Endothelial cell of umbilical vein (primary cell): ENCODE data around the gene MLF1. TPM values are rescaled to one million over a fixed set of nuclear protein-coding genes. Genes with fewer than 3 reads are reported as not detected.

Experiments used
- BruUV-seq: library from RNA; stranded (reverse); fragments of 400-500 nt; replicated peaks from 2 replicates; lab custom pipeline; 2021; lab: Mats Ljungman, UMichigan
- CTCF ChIA-PET: fragments of 300-600, 350-600 bp; sonication (Branson Sonifier 250); formaldehyde crosslinking; loops from one replicate; lab custom pipeline; 2021; ENCODE audit warnings: antibody characterized with exemption, inconsistent platforms; lab: Charles Lee
- POLR2A ChIA-PET: fragments of 300-600, 350-600 bp; sonication (Branson Sonifier 250); formaldehyde crosslinking; loops from one replicate; lab custom pipeline; 2021; ENCODE audit warnings: antibody characterized with exemption, inconsistent platforms; lab: Charles Lee
- DNase-seq: peaks from one replicate; pipeline ENCODE4 v3.0.0-alpha.2; 2011; ENCODE audit warnings: low read depth, low spot score
- FAIRE-seq: peaks from 2 replicates; lab custom pipeline; 2011; peaks lifted over from hg19 to GRCh38; lab: Jason Lieb, UNC
- H2AFZ ChIP-seq: 2 replicates; pipeline ENCODE4 v1.6.0; 2012; ENCODE audit warnings: low read depth, low read length, control low read depth, inconsistent platforms
- H3K27ac ChIP-seq: 2 replicates; pipeline ENCODE4 v1.5.1; 2011; ENCODE audit warnings: low read depth, mild to moderate bottlenecking, control low read depth, low read length, moderate library complexity; ENCODE audit not compliant: insufficient read depth
- H3K27me3 ChIP-seq, 2 experiments: 2 replicates each; pipeline versions ENCODE4 v1.6.0 to v1.6.1; 2011; ENCODE audit warnings: low read length in 2 of 2, mixed read lengths in 1 of 2; ENCODE audit not compliant: control insufficient read depth in 2 of 2, insufficient read depth in 2 of 2
- H3K36me3 ChIP-seq, 2 experiments: 2 replicates in 1 of 2; 3 replicates in 1 of 2; pipeline ENCODE4 v1.5.1; 2011; ENCODE audit warnings: low read length in 2 of 2, mild to moderate bottlenecking in 1 of 2, moderate library complexity in 1 of 2; ENCODE audit not compliant: control insufficient read depth in 2 of 2, insufficient read depth in 2 of 2; ENCODE audit errors: extremely low read depth in 1 of 2
- H3K4me1 ChIP-seq: 3 replicates; pipeline ENCODE4 v1.5.1; 2011; ENCODE audit warnings: mild to moderate bottlenecking, low read length; ENCODE audit not compliant: control insufficient read depth, insufficient read depth; ENCODE audit errors: extremely low read depth
- H3K4me2 ChIP-seq: 2 replicates; pipeline ENCODE4 v1.6.1; 2011; ENCODE audit warnings: low read length, control low read depth, mixed read lengths; ENCODE audit not compliant: insufficient read depth
- H3K4me3 ChIP-seq, 3 experiments: fragments of 200-600 bp in 1 of 3; sonication (generic), shearing (Covaris generic) in 1 of 3; replicated peaks in 1 of 3; 2 replicates each; pipeline ENCODE4 v1.5.1; 2011 to 2016; ENCODE audit warnings: control low read depth in 3 of 3, low read length in 3 of 3, mild to moderate bottlenecking in 2 of 3, inconsistent platforms in 1 of 3, low read depth in 1 of 3, moderate library complexity in 1 of 3; ENCODE audit not compliant: insufficient read depth in 1 of 3
- H3K79me2 ChIP-seq: 2 replicates; pipeline ENCODE4 v1.6.0; 2012; ENCODE audit warnings: low read length, inconsistent platforms; ENCODE audit not compliant: control insufficient read depth, insufficient read depth
- H3K9ac ChIP-seq: replicated peaks from 2 replicates; pipeline ENCODE3; 2011; ENCODE audit warnings: low read length, control low read depth; ENCODE audit not compliant: insufficient read depth; ENCODE audit errors: extremely low read depth
- H3K9me1 ChIP-seq: replicated peaks from 3 replicates; pipeline ENCODE4 v1.6.0; 2011; ENCODE audit warnings: mild to moderate bottlenecking, low read length; ENCODE audit not compliant: control insufficient read depth, insufficient read depth; ENCODE audit errors: extremely low read depth
- H3K9me3 ChIP-seq: replicated peaks from 2 replicates; pipeline ENCODE4 v1.5.1; 2012; ENCODE audit warnings: low read length, inconsistent platforms; ENCODE audit not compliant: control insufficient read depth, insufficient read depth
- H4K20me1 ChIP-seq: replicated peaks from 2 replicates; pipeline ENCODE3; 2011; ENCODE audit warnings: mild to moderate bottlenecking, low read length; ENCODE audit not compliant: control insufficient read depth, insufficient read depth; ENCODE audit errors: extremely low read depth
- CTCF ChIP-seq, 2 donors: IDR thresholded peaks; 1 replicate in 1 of 2; 2 replicates in 1 of 2; pipeline ENCODE4 v1.5.1; 2011; ENCODE audit warnings: low read length in 2 of 2, mild to moderate bottlenecking in 2 of 2, moderate library complexity in 2 of 2, control low read depth in 1 of 2, inconsistent platforms in 1 of 2, low read depth in 1 of 2; ENCODE audit not compliant: insufficient read depth in 1 of 2; ENCODE audit errors: extremely low read depth in 1 of 2
- EZH2 ChIP-seq: IDR thresholded peaks from 2 replicates; pipeline ENCODE4 v1.6.1; 2012; ENCODE audit warnings: borderline replicate concordance, low read depth, mild to moderate bottlenecking, moderate library complexity, low read length, inconsistent platforms; ENCODE audit not compliant: severe bottlenecking
- FOS ChIP-seq: IDR thresholded peaks from 2 replicates; pipeline ENCODE4 v1.6.1; 2011; ENCODE audit warnings: mild to moderate bottlenecking, low read length, moderate library complexity, borderline replicate concordance; ENCODE audit not compliant: insufficient read depth
- GATA2 ChIP-seq: IDR thresholded peaks from 2 replicates; pipeline ENCODE4 v1.7.0; 2011; ENCODE audit warnings: low read depth, mild to moderate bottlenecking, moderate library complexity, mixed read lengths, low read length; ENCODE audit not compliant: insufficient read length, insufficient read depth
- JUN ChIP-seq: IDR thresholded peaks from 2 replicates; pipeline ENCODE4 v1.6.1; 2011; ENCODE audit warnings: borderline replicate concordance, low read depth; ENCODE audit not compliant: insufficient read length, insufficient read depth
- MYC ChIP-seq: IDR thresholded peaks from one replicate; pipeline ENCODE4 v1.6.1; 2011; ENCODE audit warnings: mild to moderate bottlenecking, low read depth, low read length
- POLR2A ChIP-seq: IDR thresholded peaks from 2 replicates; pipeline ENCODE4 v1.6.1; 2012; ENCODE audit warnings: low read depth, mild to moderate bottlenecking, control low read depth, low read length
- POLR2AphosphoS5 ChIP-seq: IDR thresholded peaks from 2 replicates; pipeline ENCODE4 v1.6.1; 2012; ENCODE audit warnings: low read depth, mild to moderate bottlenecking, control low read depth, low read length, moderate library complexity; ENCODE audit not compliant: insufficient read depth
- dilution Hi-C: fragments of 300-500 bp; cut with MboI; formaldehyde crosslinking; loops from one replicate; pipeline ENCODE4 v1.15.0; 2019; ENCODE audit warnings: low sequenced_read_pairs; ENCODE audit not compliant: extremely low pct_ligation_motif_present
- intact Hi-C: fragments of 100-400 bp; cut with micrococcal nuclease; formaldehyde crosslinking; loops from one replicate; pipeline ENCODE4 v1.10.0; 2022
- polyA plus RNA-seq, 4 experiments: library from polyadenylated mRNA; depleted of rRNA in 3 of 4; stranded (reverse) in 3 of 4; unstranded in 1 of 4; fragments of >200 nt; gene quantifications; 2 replicates each; pipeline versions ENCODE4 v1.2.1 to v1.2.3, GENCODE V29; 2011 to 2012; ENCODE audit warnings: missing spikeins in 1 of 4
- small RNA-seq: library from RNA; depleted of rRNA; stranded (forward); fragments of <200 nt; gene quantifications from one replicate; pipeline ENCODE3, GENCODE V24; 2012; ENCODE audit warnings: low replicate concordance, low read depth; ENCODE audit not compliant: insufficient read depth, insufficient read length
- total RNA-seq: library from RNA; stranded (reverse); gene quantifications from 2 replicates; pipeline ENCODE4 v1.2.3, GENCODE V29; 2021
- TF ChIP-seq, protein P1 (sequence below): IDR thresholded peaks from 2 replicates; pipeline ENCODE4 v1.6.1; 2011; ENCODE audit not compliant: insufficient read depth, insufficient read length

Gene MLF1
- total and polyA plus RNA-seq, 2 donors (not counting 3 experiments of a cell fraction or from before 2014, with no cell fraction given) = 3.0 to 5.3 TPM

DNA sequence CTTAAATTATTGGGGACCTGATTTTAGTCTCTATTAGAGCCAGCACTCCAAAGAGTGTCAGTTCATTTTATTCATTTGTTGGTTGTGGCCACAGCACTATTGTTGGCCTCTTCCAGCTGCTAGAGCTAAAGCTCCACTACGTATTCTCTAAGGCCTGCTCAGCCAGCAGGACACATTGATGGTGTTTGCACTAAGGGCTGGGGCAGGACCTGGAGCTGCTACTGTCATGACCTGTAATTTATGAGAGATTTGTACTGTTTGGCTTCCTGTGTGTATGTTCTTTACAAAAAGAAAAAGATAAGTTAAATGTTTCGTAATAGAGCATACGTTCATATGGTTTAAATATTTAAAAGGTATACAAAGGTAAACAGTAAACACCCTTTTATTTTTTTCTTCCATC lies 81.5 kb downstream of the MLF1 start:
- Histone ChIP-seq H3K9ac (no peak overlapping the region), H3K27ac (no peak overlapping the region), H4K20me1 (no peaks in the 10 kb centered on the region), H3K27me3 (no peaks in the 10 kb centered on the region), H3K9me1 (no peaks in the 10 kb centered on the region), H3K36me3 (peaks cover 4 to 26% of the 10 kb centered on the region in 2 experiments), H2AFZ (no peak overlapping the region), H3K9me3 (no peaks in the 10 kb centered on the region), H3K4me3 (no peak overlapping the region), H3K4me2 (no peak overlapping the region), H3K4me1 (peaks cover 23% of the 10 kb centered on the region), H3K79me2 (peaks cover 5% of the 10 kb centered on the region)
- DNase-seq = no peak
- BruUV-seq = no TSS peak
- CTCF ChIA-PET = interaction anchor here (0.9 to 4.0 kb wide), 5 partner anchors 8 to 139 kb away, joined by 3 to 16 read pairs (median 10); partner anchors contain the start of gene GFM1
- no peak for TF ChIP-seq MYC
- TF ChIP-seq POLR2AphosphoS5 = no peak
- TF ChIP-seq CTCF (IDR thresholded peaks at IDR 0.05; ENCODE audit: extremely low read depth in 1 of 2, insufficient read depth in 1 of 2, low read depth in 1 of 2, low read length in 2 of 2) = no peak
- TF ChIP-seq, protein P1, sequence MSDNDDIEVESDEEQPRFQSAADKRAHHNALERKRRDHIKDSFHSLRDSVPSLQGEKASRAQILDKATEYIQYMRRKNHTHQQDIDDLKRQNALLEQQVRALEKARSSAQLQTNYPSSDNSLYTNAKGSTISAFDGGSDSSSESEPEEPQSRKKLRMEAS = no peak
- TF ChIP-seq JUN = no peak
- no peak for TF ChIP-seq POLR2A
- TF ChIP-seq GATA2 = no peak
- TF ChIP-seq FOS = no peak
- no peak for TF ChIP-seq EZH2
- intact Hi-C loops = loop anchor here (10.0 kb wide), 1 partner anchor 1112 kb away; no protein-coding TSS in a partner anchor
- dilution Hi-C loops = no loop called here
- no peak for FAIRE-seq
- POLR2A ChIA-PET = no interaction called here

Small RNA genes lying within 50 kb of the gene (small RNA-seq; reads per million reads assigned to genes)
- not detected for gene AC025033.1

Other genes with a start within 250 kb of the MLF1 start
- gene GFM1, start 73.3 kb downstream of the MLF1 start, total RNA-seq = 60.1 and 68.6 TPM in 2 replicates
- gene GFM1, start 73.3 kb downstream of the MLF1 start, polyA plus RNA-seq = 12.1 and 14.9 TPM in 2 replicates
- gene LXN, start 101.5 kb downstream of the MLF1 start, total RNA-seq = 118 and 119 TPM in 2 replicates
- 44.8 and 56.9 TPM in 2 replicates for gene LXN, start 101.5 kb downstream of the MLF1 start, polyA plus RNA-seq
- 1.5 and 1.8 TPM in 2 replicates for gene RARRES1, start 161.3 kb downstream of the MLF1 start, total RNA-seq
- 0.98 and 1.2 TPM in 2 replicates for gene RARRES1, start 161.3 kb downstream of the MLF1 start, polyA plus RNA-seq
- gene MFSD1, start 230.9 kb downstream of the MLF1 start, total RNA-seq = 38.2 and 38.3 TPM in 2 replicates
- 51.2 and 65.1 TPM in 2 replicates for gene MFSD1, start 230.9 kb downstream of the MLF1 start, polyA plus RNA-seq